22Rv1 (cell line): ENCODE measurements around the gene BZW2.

Experiments
- ZFX ChIP-seq: fragments of 450-650 bp; IDR thresholded peaks from 2 replicates; pipeline ENCODE4 v1.6.1; 2017; ENCODE audit warnings: antibody characterized with exemption, borderline replicate concordance
- TF ChIP-seq, protein P1 (sequence below): fragments of 450-650 bp; IDR thresholded peaks from 2 replicates; pipeline ENCODE4 v1.5.1; 2017; ENCODE audit warnings: mild to moderate bottlenecking

DNA sequence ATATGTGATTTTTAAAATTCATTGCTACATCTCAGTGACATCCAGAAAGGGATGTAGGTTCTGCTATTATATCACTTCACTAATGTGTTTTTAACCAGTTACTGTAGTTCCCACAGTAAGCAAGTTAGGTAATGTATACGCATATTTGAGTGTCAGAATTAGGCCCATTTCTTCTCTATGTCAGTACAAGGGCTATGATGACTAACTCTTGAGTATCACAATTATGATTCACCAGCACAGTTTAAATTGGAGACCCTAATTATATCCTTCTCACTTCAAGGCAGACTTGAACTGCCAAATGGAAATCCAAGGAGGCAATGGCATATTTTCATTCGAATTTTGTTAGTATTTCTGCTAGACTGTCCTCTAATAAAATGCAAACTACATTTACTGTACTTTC lies 23.6 kb downstream of the BZW2 start:
- TF ChIP-seq, protein P1, sequence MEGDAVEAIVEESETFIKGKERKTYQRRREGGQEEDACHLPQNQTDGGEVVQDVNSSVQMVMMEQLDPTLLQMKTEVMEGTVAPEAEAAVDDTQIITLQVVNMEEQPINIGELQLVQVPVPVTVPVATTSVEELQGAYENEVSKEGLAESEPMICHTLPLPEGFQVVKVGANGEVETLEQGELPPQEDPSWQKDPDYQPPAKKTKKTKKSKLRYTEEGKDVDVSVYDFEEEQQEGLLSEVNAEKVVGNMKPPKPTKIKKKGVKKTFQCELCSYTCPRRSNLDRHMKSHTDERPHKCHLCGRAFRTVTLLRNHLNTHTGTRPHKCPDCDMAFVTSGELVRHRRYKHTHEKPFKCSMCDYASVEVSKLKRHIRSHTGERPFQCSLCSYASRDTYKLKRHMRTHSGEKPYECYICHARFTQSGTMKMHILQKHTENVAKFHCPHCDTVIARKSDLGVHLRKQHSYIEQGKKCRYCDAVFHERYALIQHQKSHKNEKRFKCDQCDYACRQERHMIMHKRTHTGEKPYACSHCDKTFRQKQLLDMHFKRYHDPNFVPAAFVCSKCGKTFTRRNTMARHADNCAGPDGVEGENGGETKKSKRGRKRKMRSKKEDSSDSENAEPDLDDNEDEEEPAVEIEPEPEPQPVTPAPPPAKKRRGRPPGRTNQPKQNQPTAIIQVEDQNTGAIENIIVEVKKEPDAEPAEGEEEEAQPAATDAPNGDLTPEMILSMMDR, result no peak
- TF ChIP-seq ZFX, result no peak
